Stromal cell of bone marrow (primary cell): ENCODE data around the gene TEKTIP1.

Experiments used
- DNase-seq: peaks from one replicate; pipeline ENCODE4 v3.0.0-alpha.2; 2012; ENCODE audit warnings: low read depth

TEKTIP1 gene

GRCh38 chr19:3537438-3538240 lies 1.3 kb upstream of the TEKTIP1 start:
- DNase-seq, result no peak

GRCh38 chr19:3538258-3538929 lies 580 bp upstream of the TEKTIP1 start:
- DNase-seq, result no peak

- no peak for DNase-seq
Measured at GRCh38 chr19:3539756-3540118, 763 bp downstream of the TEKTIP1 start.

DNA sequence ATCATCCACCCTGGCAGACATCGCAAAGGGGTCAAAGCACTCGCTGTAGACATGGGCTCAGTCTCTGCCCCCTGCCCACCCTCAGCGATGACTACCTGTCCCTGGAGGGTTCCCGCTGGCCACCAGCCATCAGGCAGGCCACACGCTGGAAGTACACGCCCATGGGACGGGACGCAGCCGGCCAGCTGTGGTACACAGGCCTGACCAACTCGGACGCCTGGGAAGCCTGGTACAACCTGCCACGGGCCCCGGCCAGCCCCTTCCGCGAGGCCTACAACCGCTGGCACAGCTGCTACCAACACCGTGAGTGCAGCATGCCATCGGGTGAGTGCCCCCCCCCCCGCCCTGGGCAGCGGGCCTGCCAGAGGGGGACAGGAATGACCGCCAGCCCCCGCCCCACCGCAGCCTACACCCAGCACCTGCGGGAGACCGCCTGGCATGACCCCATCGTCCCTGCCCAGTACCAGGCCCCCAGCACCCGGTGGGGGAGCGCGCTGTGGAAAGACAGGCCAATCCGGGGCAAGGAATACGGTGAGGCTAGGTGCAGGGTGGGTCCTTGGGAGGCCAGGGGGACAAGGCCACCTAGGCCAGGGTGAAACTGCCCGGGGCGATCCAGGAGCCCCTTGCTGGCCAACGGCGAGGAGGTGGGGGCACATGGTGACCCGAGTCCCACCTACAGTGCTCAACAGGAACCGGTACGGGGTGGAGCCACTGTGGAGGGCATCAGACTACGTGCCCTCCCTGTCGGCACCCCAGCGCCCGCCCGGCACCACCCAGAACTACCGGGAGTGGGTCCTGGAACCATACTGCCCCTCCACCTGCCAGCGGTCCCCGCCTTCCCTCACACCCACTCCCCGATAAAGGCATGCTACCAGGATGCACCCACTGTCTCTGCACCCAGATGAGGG lies 4.4 kb downstream of the TEKTIP1 start:
- DNase-seq, result no peak

GRCh38 chr19:3544058-3544376 lies 5.0 kb downstream of the TEKTIP1 start:
- no peak for DNase-seq

DNA sequence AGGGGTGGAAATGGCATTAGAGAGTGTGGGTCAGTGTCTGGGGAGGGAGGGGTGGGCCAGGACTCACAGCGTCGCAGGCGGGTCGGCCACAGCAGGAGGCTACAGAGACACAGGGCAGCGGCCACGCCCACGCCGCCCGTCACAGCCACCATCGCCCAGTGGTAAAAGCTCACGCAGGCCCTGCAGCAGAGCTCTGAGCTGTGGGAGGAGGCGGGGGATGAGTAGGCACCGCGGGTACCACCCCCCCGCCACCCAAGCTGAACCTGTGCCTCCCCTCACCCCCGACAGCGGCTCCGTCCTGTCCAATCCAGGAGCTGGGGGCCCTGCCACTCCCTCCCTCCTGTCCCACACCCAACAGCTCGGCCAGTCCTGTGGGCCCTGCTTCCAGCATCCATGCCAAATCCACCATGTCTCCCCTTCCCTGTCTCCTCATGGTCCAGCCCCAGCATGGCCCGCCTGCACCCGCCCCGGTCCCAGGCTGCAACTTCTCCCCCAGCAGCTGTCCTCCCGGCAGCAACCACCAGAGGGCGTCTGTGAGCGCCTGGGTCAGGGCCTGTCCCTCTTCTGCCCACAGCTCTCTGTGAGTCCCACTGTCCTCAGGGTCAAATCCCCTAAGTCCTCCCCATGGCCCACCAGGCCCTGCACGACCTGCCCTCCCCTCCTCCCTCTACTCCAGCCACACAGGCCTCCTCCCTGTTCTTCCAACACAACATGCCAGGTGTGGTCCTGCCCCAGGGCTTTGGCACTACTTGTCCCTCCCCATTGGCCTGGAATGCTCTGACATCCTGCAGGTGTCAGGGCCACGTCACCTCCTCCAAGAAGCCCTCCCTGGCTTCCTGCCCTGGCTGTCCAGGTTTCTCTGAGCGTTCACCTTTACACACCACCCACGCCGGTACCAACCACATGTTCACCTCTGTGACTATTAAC lies 6.0 kb downstream of the TEKTIP1 start:
- DNase-seq, result no peak

GRCh38 chr19:3545669-3546034 lies 6.7 kb downstream of the TEKTIP1 start:
- DNase-seq, result no peak

- no peak for DNase-seq
Measured at GRCh38 chr19:3546119-3546518, 7.1 kb downstream of the TEKTIP1 start.

DNA sequence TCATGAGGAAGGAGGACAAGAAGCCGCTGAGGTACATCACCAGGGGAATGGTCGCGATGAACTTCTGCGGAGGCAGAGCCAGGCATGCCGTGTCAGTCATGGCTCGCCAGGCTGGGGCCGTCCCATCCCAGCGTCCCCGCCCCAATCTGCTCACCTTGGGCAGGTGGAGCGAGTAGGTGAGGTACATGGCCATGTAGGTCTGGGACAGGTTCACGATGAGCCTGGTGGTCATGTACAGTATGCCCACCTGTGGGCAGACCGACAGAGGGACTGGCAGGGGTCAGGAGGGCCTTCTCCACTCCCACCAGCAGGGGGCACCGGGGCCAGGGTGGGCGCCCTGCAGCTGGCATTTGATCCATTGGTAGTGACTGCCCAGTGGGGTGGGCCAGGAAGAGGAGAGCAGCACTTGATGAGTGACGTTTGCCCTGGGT lies 8.3 kb downstream of the TEKTIP1 start:
- no peak for DNase-seq

DNA sequence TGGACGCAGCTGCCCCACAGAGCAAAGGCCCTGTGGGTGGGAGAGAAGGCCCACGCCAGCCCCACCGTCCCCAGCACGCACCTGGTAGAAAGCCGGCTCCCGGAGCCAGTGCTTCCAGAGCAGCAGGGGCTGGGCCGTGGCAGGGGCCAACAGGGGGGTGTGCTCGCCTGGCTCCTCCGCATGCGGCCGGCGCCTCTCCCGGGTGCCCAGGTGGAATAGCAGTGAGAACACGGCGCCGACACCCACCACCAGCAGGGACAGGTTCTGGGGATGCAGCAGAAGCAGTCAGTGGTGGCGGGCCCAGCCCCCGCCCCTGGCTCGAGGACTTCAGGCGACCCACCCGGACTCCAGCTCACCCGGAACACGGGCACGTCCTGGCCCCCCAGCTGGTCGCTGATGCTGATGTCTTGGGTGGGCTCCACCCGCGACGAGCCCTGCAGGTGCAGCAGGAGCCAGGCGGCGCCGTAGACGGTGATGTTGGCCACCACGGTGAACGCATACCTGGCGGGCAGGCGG lies 8.9 kb downstream of the TEKTIP1 start:
- no peak for DNase-seq

GRCh38 chr19:3548606-3549005 lies 9.6 kb downstream of the TEKTIP1 start:
- no peak for DNase-seq

GRCh38 chr19:3549816-3550215 lies 10.8 kb downstream of the TEKTIP1 start:
- no peak for DNase-seq

DNA sequence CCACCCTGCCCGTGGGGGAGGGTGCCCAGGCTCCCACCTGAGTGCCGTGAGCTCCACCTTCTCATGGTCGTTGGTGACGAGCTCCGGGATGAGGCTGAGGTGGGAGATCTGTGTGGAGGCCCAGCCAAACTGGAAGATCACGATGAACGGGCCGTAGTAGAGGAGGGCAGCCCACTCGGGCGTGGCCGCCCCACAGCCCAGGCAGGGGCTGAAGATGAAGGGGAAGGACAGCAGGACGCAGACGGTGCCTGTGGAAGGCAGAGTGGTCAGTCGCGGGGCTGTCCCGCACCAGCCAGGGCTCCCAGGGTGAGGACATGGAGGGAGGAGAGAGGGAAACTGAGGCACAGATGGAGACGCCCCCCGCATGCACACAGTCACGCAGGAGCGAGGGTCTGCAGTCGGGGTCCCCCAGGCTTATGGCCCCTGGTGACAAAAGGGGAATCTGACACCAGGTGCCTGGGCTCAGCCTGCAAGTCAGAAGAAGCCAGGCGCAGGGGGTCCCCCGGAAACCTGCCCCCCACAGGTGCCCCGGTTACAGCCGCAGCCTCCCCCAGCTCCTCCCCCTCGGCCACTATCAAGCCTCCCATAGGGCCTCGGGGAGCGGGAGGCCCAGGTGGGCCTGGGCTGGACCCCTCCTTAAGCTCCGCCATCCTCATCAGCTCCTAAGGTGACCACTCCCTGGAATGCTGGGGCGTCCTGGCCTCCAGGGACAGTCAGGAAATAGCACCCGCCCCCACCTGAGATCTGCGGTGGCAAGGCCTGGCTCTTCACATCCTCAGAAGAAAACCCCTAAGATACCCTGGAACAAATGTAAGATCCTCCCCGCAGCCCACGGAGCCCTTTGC lies 12.2 kb downstream of the TEKTIP1 start:
- no peak for DNase-seq

GRCh38 chr19:3551792-3552095 lies 12.8 kb downstream of the TEKTIP1 start:
- DNase-seq, result no peak

DNA sequence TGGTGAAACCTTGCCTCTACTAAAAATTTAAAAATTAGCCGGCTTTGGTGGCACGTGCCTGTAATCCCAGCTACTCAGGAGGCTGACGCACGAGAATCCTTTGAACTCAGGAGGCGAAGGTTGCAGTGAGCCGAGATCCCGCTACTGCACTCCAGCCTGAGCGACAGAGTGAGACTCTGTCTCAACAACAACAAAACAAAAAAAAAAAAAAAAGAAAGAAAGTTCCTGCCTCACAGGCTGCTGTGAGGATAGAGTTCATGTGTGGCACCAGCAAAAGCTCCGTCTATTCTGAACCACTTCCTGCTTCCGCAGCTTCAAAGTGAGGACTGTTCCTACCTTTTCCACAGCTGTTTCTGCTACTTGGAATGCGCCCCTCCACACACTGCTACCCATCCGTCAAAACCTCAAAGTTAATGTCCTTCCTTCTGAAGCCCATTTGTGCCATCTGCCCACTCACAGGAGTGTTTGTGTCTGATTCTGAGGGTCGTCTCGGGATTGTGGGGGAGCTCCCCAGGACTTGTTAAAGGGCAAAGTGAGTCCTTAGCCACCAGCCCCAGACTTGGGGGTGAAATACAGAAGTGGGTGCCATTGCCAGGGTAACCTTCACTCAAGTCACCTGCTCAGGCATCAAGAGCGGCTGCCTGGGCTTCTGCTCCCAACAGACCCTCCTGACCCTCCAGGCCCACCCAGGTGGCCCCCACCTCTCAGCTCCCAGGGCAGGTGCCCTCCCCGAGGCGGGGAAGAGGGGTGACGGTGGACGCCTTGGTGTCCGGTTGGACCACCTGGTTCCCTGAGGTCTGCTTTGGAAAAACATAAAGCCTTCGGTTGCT lies 15.5 kb downstream of the TEKTIP1 start:
- no peak for DNase-seq

- no peak for DNase-seq
Measured at GRCh38 chr19:3555653-3556422, 16.9 kb downstream of the TEKTIP1 start.

GRCh38 chr19:3556423-3556977 lies 17.5 kb downstream of the TEKTIP1 start:
- no peak for DNase-seq

GRCh38 chr19:3556978-3557460 lies 18.0 kb downstream of the TEKTIP1 start:
- DNase-seq, result no peak
